ENCODE results near the gene CHMP4A.
"Not testable (repeated sequence)": the region's sequence is repeated elsewhere in the genome, so short reads cannot be mapped to it uniquely, and the experiment has no call there.

CHMP4A gene

DNA sequence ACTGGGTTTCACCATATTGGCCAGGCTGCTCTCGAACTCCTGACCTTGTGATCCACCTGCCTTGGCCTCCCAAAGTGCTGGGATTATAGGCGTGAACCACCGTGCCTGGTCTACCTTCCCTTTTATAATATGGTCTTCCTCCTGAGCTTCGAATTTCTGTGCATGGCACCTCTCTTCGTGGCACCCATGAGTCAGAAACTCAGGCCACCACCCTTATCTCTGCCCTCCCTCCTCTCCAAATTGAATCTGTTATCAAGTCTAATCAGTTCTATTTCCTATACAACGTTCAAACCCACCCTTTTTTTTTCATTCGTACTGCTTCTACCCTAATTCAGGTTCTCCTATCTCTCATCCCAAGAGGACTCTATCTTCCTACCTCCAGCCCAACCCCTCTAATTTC, 34.1 kb upstream of the CHMP4A start:
- DNase-seq (ENCODE audit: low spot score): no peak

DNA sequence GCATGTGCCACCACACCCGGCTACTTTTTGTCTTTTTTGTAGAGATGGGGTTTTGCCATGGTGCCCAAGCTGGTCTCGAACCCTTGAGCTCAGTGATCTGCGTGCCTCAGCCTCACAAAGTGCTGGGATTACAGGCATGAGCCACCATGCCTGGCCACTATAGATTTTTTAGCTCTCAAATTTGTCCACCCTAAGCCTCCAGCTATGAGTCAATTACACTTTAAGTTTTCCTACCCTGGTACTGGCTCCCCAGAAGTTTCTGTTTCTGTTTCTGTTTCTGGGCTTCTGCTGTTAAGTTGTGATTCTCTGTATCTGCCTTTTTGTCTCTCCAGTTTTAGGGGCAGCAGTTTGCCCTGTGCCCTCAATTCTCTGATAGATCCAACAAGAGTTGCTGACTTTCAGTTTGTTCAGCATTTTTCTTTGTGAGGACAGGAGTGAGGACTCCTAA, 33.5 kb upstream of the CHMP4A start:
- DNase-seq (ENCODE audit: low spot score): no peak

DNA sequence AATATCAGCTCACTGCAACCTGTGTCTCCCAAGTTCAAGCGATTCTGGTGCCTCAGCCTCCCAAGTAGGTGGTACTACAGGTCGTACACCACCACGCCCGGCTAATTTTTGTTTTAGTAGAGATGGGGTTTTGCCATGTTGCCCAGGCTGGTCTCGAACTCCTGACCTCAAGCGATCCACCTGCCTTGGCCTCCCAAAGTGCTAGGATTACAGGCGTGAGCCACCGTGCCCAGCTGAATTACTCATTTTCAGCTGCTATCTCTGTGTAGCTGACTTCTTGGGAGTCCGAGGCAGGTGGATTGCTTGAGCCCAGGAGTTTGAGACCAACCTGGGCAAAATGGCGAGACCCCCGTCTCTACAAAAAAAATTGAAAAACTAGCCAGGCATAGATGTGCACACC, 32.1 kb upstream of the CHMP4A start:
- not testable (repeated sequence) for DNase-seq (ENCODE audit: low spot score)

- DNase-seq (ENCODE audit: low spot score): peak; percentile 45
Observed at GRCh38 chr14:24243336-24243836, 30.1 kb upstream of the CHMP4A start.

DNA sequence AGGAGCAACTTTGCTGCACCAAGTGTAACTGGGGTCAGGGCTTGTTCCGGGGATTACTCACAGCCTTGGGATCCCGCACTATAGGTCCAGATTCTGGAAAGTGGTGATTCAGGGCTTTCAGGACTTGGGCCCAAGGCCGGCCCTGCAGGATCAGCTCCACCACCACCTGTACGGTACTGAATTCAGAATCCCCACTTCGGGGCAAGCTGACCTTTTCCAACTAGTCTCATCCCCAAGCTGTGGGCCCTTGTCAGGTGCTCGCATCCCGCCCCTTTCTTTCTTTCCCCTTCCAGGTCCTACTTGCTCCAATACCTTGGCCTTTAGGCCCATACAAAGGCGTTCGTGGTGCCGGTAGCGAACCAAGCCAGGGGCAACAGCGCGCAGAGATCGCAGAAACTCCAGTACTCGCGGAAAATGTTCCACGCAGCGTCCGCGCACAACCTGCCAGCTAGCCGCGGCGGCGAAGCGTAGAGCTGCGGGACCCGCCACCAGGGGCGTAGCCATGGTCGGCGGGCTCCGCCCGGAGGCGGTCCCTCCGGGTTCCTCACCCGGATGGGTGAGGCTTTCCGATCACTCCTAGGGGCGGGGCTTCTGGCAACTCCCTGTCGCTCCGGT, 28.6 kb upstream of the CHMP4A start:
- peak; percentile 95 for DNase-seq (ENCODE audit: low spot score)

DNA sequence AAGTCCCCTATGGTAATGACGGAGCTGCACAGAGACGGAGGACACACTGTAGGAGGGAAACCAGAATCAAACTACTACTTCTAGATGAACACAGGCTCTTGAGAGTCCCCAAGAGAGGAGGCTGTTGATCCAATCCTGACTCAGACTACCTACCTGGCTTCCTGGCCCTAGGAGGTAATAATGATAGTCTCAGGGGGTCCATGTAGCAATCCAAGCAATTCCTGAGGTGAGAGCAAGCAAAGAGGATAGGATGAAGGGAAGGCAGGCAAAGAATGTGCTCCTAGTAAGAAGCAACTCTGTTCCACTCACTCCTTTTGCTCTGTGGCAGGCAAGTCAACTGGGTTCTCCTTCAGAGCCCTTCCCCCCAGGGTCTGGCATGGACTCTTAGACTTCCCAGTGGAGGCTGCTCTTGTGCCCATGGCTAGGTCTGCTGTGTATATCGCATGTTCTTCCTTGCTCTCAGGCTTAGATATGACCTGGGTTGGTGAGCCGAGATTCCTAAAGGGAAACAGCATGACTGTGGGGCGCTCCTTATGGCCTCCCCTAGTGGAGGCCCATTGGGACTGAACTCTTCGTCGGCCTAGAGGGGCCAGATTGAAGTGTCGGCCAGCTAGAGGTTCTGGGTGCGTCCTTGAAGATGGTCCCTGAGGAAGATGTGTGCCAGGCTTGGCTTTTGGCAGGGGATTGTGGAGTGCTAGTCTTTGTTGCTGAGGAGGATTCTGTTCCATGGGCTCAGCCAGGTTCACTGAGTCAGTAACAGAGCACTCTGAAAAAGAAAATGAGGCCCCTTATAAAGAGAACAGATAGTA, 27.0 kb upstream of the CHMP4A start:
- DNase-seq (ENCODE audit: low spot score): no peak

- DNase-seq (ENCODE audit: low spot score): no peak
Observed at GRCh38 chr14:24238527-24239037, 25.3 kb upstream of the CHMP4A start.

GRCh38 chr14:24238123-24238522, 24.8 kb upstream of the CHMP4A start:
- no peak for DNase-seq (ENCODE audit: low spot score)

- no peak for DNase-seq (ENCODE audit: low spot score)
Observed at GRCh38 chr14:24237463-24237955, 24.2 kb upstream of the CHMP4A start.

- no peak for DNase-seq (ENCODE audit: low spot score)
Observed at GRCh38 chr14:24236689-24237462, 23.6 kb upstream of the CHMP4A start.

GRCh38 chr14:24235804-24236688, 22.8 kb upstream of the CHMP4A start:
- no peak for DNase-seq (ENCODE audit: low spot score)

DNA sequence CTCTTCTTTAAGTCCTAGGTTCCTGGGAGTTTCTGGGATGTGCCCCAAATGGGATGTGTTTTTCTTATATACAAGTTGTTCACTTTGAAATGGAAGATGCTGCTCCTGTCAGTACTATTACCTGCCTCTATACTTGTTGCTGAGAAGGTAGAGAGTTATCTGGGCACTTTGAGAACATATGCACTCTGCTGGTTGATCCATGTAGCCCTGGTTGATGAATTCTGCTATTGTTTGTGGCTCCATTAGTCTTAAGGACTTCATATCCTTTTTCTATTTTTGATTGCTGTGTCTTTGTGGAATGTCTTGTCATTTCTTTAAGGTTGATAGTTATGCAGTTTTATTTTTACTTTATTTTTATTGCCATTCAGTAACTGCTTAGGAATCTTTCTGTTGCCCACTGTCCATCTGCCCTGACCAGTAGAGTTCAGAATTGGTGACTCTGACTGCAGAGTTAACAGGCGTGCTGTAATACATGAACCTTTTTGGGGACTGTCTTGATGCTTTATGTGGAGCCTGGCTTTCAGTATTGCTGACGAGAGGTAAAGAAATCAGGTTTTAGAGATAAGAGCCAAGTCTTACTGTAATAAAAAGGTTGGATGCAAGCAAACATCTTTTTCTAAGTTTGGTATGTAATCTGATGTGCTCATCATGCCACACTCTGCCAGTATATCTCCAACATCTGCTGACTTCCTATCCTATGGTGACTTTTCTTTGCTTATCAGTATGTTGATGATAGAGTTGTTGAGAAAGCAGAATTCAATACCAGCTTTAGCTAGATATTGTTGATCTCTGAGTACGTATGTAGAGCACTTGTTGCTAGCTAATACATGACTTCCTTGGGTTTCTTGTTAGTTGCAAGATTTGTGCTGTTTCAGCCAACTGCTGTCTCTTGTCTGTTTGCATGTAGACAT, 21.1 kb upstream of the CHMP4A start:
- no peak for DNase-seq (ENCODE audit: low spot score)

GRCh38 chr14:24233538-24233866, 20.2 kb upstream of the CHMP4A start:
- no peak for DNase-seq (ENCODE audit: low spot score)

DNA sequence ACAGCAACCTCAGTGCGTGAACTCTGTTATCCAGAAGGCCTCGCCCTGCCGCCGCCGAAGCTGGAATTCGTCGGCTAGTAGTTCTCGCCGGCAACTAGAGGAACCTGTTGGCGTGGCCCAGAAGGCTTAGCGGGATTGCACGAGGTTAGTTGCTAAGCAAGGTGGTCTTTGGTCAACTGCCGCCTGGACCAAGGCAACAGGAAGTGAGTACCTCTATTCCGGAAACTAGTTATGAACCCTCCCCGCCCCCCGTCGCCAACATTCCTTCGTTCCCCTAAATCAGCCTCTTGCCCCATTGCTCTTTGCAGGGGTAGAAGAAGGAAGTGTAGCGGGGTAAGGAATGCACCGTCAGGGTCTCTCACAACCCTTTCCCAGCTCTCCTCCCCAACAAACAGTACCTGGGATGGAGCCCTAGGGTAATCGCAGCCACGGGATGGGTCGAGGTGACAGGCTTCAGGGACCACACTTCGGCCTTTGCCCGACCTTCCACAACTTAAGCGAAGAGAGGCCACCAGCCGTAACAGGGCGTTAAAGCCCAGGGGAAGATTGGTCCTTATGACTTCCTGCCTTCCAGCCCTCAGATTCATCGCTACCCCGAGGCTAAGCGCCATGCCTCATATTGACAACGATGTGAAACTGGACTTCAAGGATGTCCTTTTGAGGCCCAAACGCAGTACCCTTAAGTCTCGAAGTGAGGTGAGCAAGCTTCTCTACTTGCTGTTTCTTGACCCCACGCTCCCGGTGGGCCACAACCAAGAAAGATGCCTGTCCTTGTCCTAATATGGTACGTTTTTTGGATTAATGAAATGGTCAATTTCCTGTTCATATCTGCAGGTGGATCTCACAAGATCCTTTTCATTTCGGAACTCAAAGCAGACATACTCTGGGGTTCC, 19.6 kb upstream of the CHMP4A start, which contains the start of gene GMPR2:
GMPR2 (plus strand) TSS at position 285 of the 893 bp plus-strand sequence; CDS start at position 610, 325 bp downstream.
- DNase-seq (ENCODE audit: low spot score): no peak

DNA sequence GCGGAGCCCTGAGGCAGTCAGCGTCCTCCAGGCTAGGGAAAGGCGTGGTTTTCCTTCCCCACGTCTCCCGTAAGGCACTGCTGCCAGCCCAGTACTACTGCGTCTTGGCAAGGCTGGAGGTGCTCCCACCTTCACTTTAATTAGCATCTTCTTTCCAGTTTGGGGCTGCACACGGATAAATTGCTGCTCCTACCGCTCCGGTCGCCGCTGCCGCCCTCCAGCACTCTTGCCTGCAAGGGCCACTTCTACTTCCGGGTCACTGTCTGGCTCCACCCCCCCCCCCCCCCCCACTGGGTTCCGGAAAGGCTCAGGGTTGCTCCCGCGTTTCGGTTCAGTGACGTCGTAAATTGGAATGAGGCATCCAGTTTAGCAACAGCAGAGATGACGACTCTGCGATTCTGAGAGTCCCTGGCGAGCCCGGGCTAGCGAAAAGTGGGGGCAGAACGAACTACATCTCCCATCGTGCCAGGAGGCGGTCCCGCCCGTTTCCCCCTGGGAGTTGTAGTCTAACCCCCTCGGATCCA, 18.9 kb upstream of the CHMP4A start, which contains the start of gene NEDD8:
NEDD8 (minus strand) TSS at position 247 of the 524 bp plus-strand sequence; CDS start at position 147, 100 bp downstream.
- peak; percentile 91 for DNase-seq (ENCODE audit: low spot score)

- no peak for DNase-seq (ENCODE audit: low spot score)
Observed at GRCh38 chr14:24231263-24232120, 18.2 kb upstream of the CHMP4A start.

DNA sequence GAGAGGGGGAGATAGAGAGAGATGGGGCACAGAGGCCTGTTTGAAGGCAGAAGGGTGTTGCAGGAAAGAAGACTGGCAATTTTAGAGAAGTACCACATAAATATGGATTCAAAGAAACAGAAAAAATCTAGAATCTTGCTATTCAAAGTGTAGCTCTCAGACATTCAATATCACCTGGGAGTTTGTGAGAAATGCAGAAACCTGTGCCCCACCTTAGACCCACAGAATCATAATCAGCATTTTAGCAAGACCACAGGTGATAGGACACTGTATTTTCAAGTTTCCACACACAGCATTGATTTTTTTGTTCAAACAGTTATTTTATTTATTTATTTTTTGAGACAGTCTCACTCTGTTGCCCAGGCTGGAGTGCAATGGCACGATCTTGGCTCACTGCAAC, 15.6 kb upstream of the CHMP4A start:
- no peak for DNase-seq (ENCODE audit: low spot score)

GRCh38 chr14:24226473-24226872, 13.2 kb upstream of the CHMP4A start:
- no peak for DNase-seq (ENCODE audit: low spot score)

Measured in ecto neural progenitor cell (in vitro differentiated cells).